IMR-90 (cell line): ENCODE results near the gene C22orf39. TPM values are rescaled to one million over a fixed set of nuclear protein-coding genes. Genes with fewer than 3 reads are reported as not detected.

Source experiments
- ATAC-seq: fragments of 200-7000 bp; cut with Tn5 transposase; 2 replicates; pipeline ENCODE4 v1.9.1; 2020; ENCODE audit warnings: low read depth, mild to moderate bottlenecking, moderate library complexity
- BruUV-seq: library from RNA; stranded (reverse); fragments of 400-500 nt; replicated peaks from 2 replicates; lab custom pipeline; 2021; lab: Mats Ljungman, UMichigan
- CTCF ChIA-PET: fragments of 300-600 bp; formaldehyde crosslinking; extraction: SDS; loops from one replicate; lab custom pipeline; 2021; ENCODE audit warnings: antibody characterized with exemption; lab: Yijun Ruan, JAX
- POLR2A ChIA-PET: fragments of 300-600 bp; sonication (Branson Sonifier 250); formaldehyde crosslinking; loops from one replicate; lab custom pipeline; 2022; ENCODE audit warnings: antibody characterized with exemption; ENCODE audit not compliant: unreplicated experiment; lab: Charles Lee
- DNase-seq: peaks from one replicate; pipeline ENCODE4 v3.0.0; 2013
- H2AFZ ChIP-seq: replicated peaks from 2 replicates; pipeline ENCODE3; 2013; ENCODE audit warnings: low read length, mild to moderate bottlenecking; ENCODE audit not compliant: poor library complexity
- H2AK5ac ChIP-seq: 2 replicates; pipeline ENCODE4 v1.6.1; 2013; ENCODE audit warnings: low read depth, low read length, inconsistent platforms
- H2AK9ac ChIP-seq: replicated peaks from 2 replicates; pipeline ENCODE3; 2013; ENCODE audit warnings: mild to moderate bottlenecking, low read depth, low read length, moderate library complexity; ENCODE audit not compliant: poor library complexity
- H2BK120ac ChIP-seq: 2 replicates; pipeline ENCODE4 v1.6.1; 2013; ENCODE audit warnings: low read depth, low read length, inconsistent platforms
- H2BK15ac ChIP-seq: 3 replicates; pipeline ENCODE4 v1.6.1; 2013; ENCODE audit warnings: low read depth, low read length, inconsistent platforms
- H2BK20ac ChIP-seq: 2 replicates; pipeline ENCODE4 v1.6.1; 2013; ENCODE audit warnings: low read depth, mild to moderate bottlenecking, inconsistent platforms, low read length, moderate library complexity
- H2BK5ac ChIP-seq: 2 replicates; pipeline ENCODE4 v1.6.1; 2013; ENCODE audit warnings: mild to moderate bottlenecking, low read depth, low read length, inconsistent platforms; ENCODE audit not compliant: poor library complexity, severe bottlenecking
- H3K14ac ChIP-seq: replicated peaks from 2 replicates; pipeline ENCODE4 v1.6.1; 2013; ENCODE audit warnings: low read depth, low read length, inconsistent platforms
- H3K18ac ChIP-seq: 2 replicates; pipeline ENCODE4 v1.6.1; 2013; ENCODE audit warnings: low read depth, low read length, control low read depth
- H3K23ac ChIP-seq: 2 replicates; pipeline ENCODE4 v1.6.1; 2013; ENCODE audit warnings: low read depth, low read length, inconsistent platforms
- H3K27ac ChIP-seq: 2 replicates; pipeline ENCODE4 v1.5.1; 2013; ENCODE audit warnings: mild to moderate bottlenecking, control low read depth, low read length; ENCODE audit not compliant: insufficient read depth
- H3K27me3 ChIP-seq: 2 replicates; pipeline ENCODE4 v1.6.1; 2013; ENCODE audit warnings: low read length; ENCODE audit not compliant: control insufficient read depth, insufficient read depth
- H3K36me3 ChIP-seq: 2 replicates; pipeline ENCODE4 v1.6.1; 2013; ENCODE audit warnings: low read length, mixed read lengths; ENCODE audit not compliant: control insufficient read depth, insufficient read depth
- H3K4ac ChIP-seq: 2 replicates; pipeline ENCODE4 v1.6.1; 2013; ENCODE audit warnings: low read depth, low read length, inconsistent platforms
- H3K4me1 ChIP-seq: 2 replicates; pipeline ENCODE4 v1.6.1; 2013; ENCODE audit warnings: low read length, mixed read lengths; ENCODE audit not compliant: control insufficient read depth, insufficient read depth
- H3K4me2 ChIP-seq: 2 replicates; pipeline ENCODE4 v1.6.1; 2013; ENCODE audit warnings: low read depth, mild to moderate bottlenecking, control low read depth, low read length, moderate library complexity
- H3K4me3 ChIP-seq: 2 replicates; pipeline ENCODE4 v1.5.1; 2013; ENCODE audit warnings: low read depth, mild to moderate bottlenecking, control low read depth, low read length, moderate library complexity; ENCODE audit not compliant: insufficient read depth
- H3K56ac ChIP-seq: 2 replicates; pipeline ENCODE4 v1.6.1; 2013; ENCODE audit warnings: low read length, inconsistent platforms; ENCODE audit not compliant: insufficient read depth; ENCODE audit errors: extremely low read depth
- H3K79me1 ChIP-seq, 2 experiments: 2 replicates each; pipeline ENCODE4 v1.6.1; 2013; ENCODE audit warnings: low read length in 2 of 2, inconsistent platforms in 1 of 2, low read depth in 1 of 2
- H3K9ac ChIP-seq: 2 replicates; pipeline ENCODE4 v1.6.1; 2013; ENCODE audit warnings: low read depth, low read length, control low read depth
- H3K9me1 ChIP-seq: 2 replicates; pipeline ENCODE4 v1.6.1; 2013; ENCODE audit warnings: low read length, inconsistent platforms; ENCODE audit not compliant: insufficient read depth
- H3K9me3 ChIP-seq: 2 replicates; pipeline ENCODE4 v1.6.1; 2013; ENCODE audit warnings: low read length; ENCODE audit not compliant: control insufficient read depth, insufficient read depth
- H4K20me1 ChIP-seq: 2 replicates; pipeline ENCODE4 v1.6.1; 2013; ENCODE audit warnings: low read length, inconsistent platforms; ENCODE audit not compliant: insufficient read depth
- H4K5ac ChIP-seq: 2 replicates; pipeline ENCODE4 v1.6.1; 2013; ENCODE audit warnings: mild to moderate bottlenecking, low read depth, low read length, control low read depth
- H4K8ac ChIP-seq, 2 experiments: 2 replicates each; pipeline ENCODE4 v1.6.1; 2013; ENCODE audit warnings: low read depth in 2 of 2, low read length in 2 of 2, control low read depth in 1 of 2, inconsistent platforms in 1 of 2
- H4K91ac ChIP-seq: 2 replicates; pipeline ENCODE4 v1.6.1; 2013; ENCODE audit warnings: low read depth, low read length, inconsistent platforms; ENCODE audit not compliant: insufficient read depth
- BHLHE40 ChIP-seq: fragments of 150-350 bp; IDR thresholded peaks from 2 replicates; pipeline ENCODE4 v1.6.1; 2016; ENCODE audit warnings: mild to moderate bottlenecking, low read depth, low read length
- CHD1 ChIP-seq: IDR thresholded peaks from 2 replicates; pipeline ENCODE4 v1.6.1; 2012; ENCODE audit warnings: low read depth, low read length, improper control_type of control experiment
- MXI1 ChIP-seq: IDR thresholded peaks from 2 replicates; pipeline ENCODE4 v1.6.1; 2012; ENCODE audit warnings: low read depth, mild to moderate bottlenecking, low read length, moderate library complexity, borderline replicate concordance
- WGBS, 2 experiments: methylation state at CpG; one replicate each; pipeline versions ENCODE4 v1.1.5 to v1.1.7; 2013; ENCODE audit warnings: missing lambda C conversion rate in 2 of 2; ENCODE audit not compliant: insufficient read length in 1 of 2; ENCODE audit errors: extremely low coverage in 2 of 2; 5-methylcytosine and 5-hydroxymethylcytosine counted together
- dilution Hi-C: fragments of 300-500 bp; cut with HindIII; formaldehyde crosslinking; loops from one replicate; pipeline ENCODE4 v1.14.3; 2018; ENCODE audit warnings: low sequenced_read_pairs; ENCODE audit not compliant: unreplicated experiment
- in situ Hi-C: fragments of 300-500 bp; cut with MboI; formaldehyde crosslinking; loops from 3 replicates; pipeline ENCODE4 v1.14.3; 2019; ENCODE audit warnings: low sequenced_read_pairs, inconsistent platforms, mixed read lengths
- intact Hi-C: fragments of 100-400 bp; cut with micrococcal nuclease; formaldehyde crosslinking; loops from 2 replicates; pipeline ENCODE4 v1.10.0; 2022
- polyA plus RNA-seq, 3 experiments: library from polyadenylated mRNA; depleted of rRNA; stranded (reverse); fragments of >200 nt; gene quantifications; 2 replicates each; pipeline ENCODE4 v1.2.3, GENCODE V29; 2012; ENCODE audit warnings: low replicate concordance in 1 of 3
- total RNA-seq: library from RNA; depleted of rRNA; stranded (reverse); fragments of >200 nt; gene quantifications from 2 replicates; pipeline ENCODE4 v1.2.3, GENCODE V29; 2012
- TF ChIP-seq, protein P1 (sequence below): fragments of 150-350 bp; IDR thresholded peaks from 2 replicates; pipeline ENCODE4 v1.6.1; 2017; ENCODE audit warnings: mild to moderate bottlenecking, antibody characterized with exemption, low read length, low read depth

C22orf39 gene
- total and polyA plus RNA-seq, 2 of the 4 experiments (the other 2 are of a cell fraction) = 8.2 to 8.9 TPM

DNA sequence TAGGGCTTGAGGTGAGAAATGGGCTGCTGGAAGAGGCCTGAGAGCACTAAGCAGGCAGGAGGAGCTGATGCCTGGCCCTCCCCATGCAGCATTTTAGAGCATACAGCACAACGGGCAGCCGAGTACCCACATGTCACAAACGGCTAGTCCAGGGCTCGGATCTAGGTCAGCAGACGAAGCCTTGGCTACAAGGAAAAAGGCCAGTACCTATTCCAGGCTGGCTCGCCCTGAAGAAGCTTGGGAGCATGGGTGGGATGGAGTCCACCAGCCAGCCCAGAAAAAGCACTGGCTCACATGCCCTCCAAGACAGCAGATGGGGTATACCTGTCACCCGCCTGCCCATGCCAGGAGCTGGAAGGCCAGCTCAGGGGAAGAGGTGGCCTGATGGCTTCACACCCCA is 21.9 kb upstream of the C22orf39 start:
- Histone ChIP-seq H3K79me1 (peaks cover 19 to 53% of the 10 kb centered on the region in 2 experiments), H3K9me1 (peaks cover 9% of the 10 kb centered on the region), H3K4me3 (no peak overlapping the region), H3K23ac (no peak overlapping the region), H3K4me1 (peaks cover 4% of the 10 kb centered on the region; the same call in 1 of the 2 replicates), H3K9me3 (no peaks in the 10 kb centered on the region), H4K5ac (no peak overlapping the region), H3K27me3 (no peaks in the 10 kb centered on the region), H3K4me2 (no peak overlapping the region), H3K4ac (no peak overlapping the region), H3K56ac (no peak overlapping the region), H2BK20ac (no peak overlapping the region), H2AFZ (no peak overlapping the region), H2AK5ac (no peak overlapping the region), H2BK120ac (no peak overlapping the region), H4K8ac (no peak overlapping the region), H4K20me1 (peaks cover 34% of the 10 kb centered on the region), H2BK5ac (no peak overlapping the region), H3K36me3 (peaks cover 87% of the 10 kb centered on the region), H4K91ac (no peak overlapping the region), H3K14ac (no peak overlapping the region), H3K18ac (no peak overlapping the region), H3K9ac (no peak overlapping the region), H2BK15ac (no peak overlapping the region), H3K27ac (no peak overlapping the region), H2AK9ac (no peak overlapping the region)
- in situ Hi-C loops = no loop called here
- ChIA-PET POLR2A (no interaction called here), CTCF (no interaction called here)
- no peak for ATAC-seq
- BruUV-seq = no TSS peak
- WGBS, 2 experiments = 95% methylated on average over 4 of the region's 7 CpGs; no CpG with 5 or more reads in 1 of the 2 experiments
- intact Hi-C loops = no loop called here
- no peak for DNase-seq
- dilution Hi-C loops = no loop called here
- TF ChIP-seq, protein P1, sequence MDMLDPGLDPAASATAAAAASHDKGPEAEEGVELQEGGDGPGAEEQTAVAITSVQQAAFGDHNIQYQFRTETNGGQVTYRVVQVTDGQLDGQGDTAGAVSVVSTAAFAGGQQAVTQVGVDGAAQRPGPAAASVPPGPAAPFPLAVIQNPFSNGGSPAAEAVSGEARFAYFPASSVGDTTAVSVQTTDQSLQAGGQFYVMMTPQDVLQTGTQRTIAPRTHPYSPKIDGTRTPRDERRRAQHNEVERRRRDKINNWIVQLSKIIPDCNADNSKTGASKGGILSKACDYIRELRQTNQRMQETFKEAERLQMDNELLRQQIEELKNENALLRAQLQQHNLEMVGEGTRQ = no peak
- TF ChIP-seq CHD1 (no peak), BHLHE40 (no peak), MXI1 (no peak)
